HTERT RPE-1 (cell line): ENCODE data around the gene ACAN.

Experiments
- in situ Hi-C: fragments of 300-500 bp; cut with MboI; formaldehyde crosslinking; loops from 4 replicates; pipeline ENCODE4 v1.14.3; 2020; ENCODE audit warnings: low sequenced_read_pairs

The ACAN gene

DNA sequence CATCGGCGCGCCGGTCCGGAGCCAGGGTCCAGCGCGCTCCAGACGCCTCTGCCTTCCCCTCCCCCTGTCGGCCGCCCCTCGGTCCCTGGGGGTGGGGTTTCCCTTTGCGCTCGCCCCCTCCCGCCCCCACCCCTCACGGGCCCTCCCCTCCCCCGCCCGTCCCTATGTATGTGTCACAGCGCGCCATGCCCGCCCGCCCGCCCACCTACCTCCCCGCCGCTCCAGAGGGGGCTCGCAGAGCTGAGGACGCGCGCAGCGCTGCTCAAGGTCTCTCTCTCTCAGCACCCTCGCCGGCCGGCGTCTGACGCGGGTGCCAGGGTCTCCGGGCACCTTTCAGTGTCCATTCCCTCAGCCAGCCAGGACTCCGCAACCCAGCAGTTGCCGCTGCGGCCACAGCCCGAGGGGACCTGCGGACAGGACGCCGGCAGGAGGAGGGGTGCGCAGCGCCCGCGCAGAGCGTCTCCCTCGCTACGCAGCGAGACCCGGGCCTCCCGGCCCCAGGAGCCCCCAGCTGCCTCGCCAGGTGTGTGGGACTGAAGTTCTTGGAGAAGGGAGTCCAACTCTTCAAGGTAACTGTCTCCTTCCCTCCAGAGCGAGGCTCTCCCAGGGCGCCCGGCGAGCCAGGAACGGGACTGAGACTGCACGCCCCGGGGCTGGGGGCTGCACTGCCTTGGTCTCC is at the start of gene ACAN:
ACAN (plus strand) TSS at position 196 of the 679 bp plus-strand sequence. CDS start 32,771 bp downstream, outside the sequence.
- in situ Hi-C loops, result no loop called here

DNA sequence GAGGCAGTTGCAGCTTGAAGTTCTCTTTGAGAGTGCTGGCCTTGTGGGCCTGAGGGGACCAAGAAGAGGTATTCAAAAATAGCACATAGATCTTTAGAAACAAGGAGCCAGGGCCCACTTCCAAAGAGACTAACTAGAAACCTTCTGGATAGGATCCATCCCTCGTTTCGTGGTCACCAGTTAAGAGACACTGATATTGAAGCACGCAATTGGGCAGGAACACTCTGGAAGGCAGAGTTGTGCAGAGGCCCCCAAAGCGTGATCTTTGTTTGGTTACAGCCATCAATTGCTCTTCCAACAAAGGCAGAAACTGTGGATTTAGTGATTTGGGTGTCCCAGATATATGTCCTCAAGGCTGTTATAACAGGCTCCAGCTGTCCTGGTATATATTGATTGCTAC is 46.7 kb upstream of the ACAN start:
- in situ Hi-C loops, result no loop called here

DNA sequence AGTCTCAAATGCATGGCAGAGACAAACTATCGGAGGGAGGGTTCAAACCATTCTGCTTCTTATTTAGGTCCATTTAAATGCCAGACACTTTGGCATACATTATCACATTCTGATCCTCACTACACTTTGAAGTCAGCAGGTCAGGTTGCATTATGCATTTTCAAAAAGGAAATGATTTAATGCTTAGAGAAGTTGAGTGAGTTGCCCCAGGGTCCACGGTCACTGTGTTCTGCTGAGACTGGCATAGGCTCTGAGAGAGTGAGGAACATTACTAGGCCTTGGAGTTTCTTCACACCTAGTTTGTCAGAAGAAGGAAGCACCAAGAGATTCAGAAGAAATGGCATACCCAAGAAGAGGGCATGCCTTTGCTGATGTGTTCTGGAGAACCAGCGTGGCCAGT is 46.3 kb upstream of the ACAN start:
- in situ Hi-C loops, result no loop called here

DNA sequence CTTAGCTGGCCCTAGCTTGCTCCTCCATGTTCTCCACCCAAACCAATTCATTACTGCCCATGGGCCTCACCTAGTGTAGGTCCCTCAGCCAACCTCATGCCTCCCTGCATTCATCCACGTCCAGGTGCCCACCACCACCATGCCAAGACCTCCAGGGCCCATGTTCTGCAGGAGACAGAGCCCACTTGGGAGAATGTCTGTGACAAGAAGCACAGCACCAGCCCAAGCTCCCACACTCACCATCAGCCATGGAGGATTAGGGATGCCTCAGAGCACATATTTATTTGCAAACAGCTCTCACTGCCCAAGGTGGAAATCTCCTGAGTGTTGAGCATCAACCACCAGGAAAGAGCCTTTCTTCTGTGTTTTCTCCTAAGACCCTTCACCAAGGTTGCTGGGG is 43.4 kb upstream of the ACAN start:
- in situ Hi-C loops, result no loop called here

DNA sequence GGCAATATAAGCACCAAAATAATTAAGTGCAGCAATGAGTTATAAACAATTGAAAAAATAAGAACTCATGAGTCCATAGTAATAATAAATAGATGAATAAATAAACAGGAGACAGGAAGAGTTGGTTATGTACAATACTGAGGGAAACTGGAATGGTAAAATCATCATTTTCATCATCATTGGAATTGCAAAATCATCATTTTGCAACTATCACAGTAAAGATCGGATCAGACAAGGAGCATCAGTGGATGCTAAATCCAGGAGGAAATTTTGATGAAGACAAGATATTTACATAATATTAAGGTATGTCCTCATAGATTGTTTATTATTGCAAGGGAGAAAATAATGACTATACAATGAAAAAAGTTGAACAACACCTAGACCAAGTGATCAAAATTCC is 38.8 kb upstream of the ACAN start:
- in situ Hi-C loops, result no loop called here

DNA sequence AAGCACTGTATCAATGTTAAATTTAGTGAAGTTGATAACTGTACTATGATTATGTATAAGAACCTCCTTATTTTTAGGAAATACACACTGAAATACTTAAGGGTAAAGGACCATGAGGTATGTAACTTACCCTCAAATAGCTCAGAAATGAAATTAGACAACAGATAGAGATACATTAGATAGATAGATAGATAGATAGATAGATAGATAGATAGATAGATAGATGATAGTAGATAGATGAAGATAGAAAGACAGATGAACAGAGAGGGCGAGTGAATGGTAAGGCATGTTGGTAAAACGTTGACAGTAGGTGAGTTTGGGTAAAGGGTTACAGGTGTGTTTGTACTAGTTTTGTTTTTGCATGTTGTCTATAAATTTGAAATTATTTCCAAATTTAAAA is 38.0 kb upstream of the ACAN start:
- in situ Hi-C loops, result no loop called here

DNA sequence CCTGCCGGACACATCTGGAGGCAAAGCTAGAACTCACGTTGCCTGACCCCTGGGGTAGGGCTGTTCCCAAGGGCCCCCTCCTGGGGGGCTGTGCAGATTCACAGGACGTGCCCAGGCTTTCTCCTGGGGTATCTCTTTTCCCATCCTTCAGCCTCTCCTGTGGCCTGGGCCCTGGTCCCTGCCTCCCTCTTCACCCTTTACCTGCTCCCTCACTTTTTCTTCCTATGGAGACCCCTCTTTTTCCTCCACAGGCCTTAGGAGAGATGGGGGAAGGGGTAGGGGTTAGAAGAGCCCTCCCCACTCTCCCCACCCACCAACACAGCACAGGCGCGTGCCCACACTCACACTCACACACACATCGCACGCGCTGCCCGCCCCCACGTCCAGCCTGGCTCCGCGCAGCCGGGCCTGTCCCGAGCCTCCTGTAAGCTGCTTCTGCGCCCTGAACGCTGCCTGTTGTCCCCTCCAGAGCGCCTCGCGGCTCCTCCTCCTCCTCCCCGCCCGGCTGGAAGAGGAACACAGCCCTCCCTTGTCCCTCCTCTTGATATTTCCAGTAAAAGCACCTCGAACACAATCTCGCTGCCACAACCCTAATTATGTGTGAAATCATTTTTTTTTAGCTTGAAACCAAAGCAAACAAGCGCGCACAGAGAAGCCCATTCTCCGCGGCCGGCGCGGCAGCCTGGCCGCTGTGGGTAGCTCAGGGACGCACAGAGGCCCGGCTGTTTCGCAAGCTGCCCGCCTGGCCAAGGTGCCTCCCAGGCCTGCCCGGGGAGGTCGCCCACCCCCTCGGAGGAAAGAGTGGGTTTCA is 33.9 kb upstream of the ACAN start:
- in situ Hi-C loops, result no loop called here

DNA sequence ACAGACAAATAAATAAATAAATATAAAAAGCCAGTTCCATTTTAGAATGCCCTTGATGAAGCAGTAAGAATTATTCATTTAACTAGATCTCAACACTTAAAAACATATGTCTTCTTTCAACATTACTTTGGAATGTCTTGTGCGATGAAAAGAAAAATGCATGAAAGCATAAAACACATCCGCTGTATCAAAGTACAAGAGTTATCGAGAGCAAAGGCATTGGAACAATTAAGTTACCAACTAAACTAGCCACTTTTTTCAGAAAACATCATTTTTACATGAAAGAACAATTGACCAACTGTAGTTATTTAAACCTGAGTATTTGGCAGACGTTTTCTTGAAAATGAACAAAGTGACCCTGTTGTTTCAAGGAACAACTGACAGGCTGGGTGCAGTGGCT is 27.5 kb upstream of the ACAN start:
- in situ Hi-C loops, result no loop called here

DNA sequence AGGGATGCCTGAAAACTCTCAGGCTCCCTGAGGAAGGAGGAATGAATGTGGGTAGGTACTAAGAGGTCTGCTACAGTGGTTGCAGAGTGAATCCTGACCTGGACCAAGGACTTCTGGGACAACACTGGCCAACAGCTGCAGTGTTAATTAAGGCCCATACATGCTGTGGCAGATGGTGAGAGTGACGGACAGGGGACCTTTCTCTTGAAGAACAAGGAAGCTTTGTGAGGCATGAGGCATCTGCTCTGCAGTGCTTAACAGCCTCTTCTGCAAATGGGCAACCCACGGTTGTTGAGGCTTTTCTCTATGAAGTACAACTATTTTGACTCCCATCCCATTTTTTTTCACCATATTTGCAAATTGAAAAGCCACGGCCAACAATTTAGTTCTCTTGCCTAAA is 26.6 kb upstream of the ACAN start:
- in situ Hi-C loops, result no loop called here

DNA sequence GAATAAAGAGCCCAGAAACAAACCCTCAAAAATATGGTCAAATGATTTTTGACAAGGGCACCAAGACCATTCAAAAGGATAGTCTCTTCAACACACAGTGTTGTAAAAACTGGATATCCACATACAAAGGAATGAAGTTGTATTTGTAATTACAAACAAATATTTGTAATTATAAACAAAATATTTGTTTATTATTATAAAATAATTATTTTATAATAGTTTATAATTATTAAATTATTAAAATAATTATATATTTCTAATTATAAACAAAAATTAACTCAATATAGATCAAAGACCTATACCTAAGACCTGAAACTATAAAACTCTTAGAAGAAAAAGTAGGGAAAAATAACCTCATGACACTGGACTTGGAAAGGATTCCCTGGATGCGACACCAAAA is 23.3 kb upstream of the ACAN start:
- in situ Hi-C loops, result no loop called here

DNA sequence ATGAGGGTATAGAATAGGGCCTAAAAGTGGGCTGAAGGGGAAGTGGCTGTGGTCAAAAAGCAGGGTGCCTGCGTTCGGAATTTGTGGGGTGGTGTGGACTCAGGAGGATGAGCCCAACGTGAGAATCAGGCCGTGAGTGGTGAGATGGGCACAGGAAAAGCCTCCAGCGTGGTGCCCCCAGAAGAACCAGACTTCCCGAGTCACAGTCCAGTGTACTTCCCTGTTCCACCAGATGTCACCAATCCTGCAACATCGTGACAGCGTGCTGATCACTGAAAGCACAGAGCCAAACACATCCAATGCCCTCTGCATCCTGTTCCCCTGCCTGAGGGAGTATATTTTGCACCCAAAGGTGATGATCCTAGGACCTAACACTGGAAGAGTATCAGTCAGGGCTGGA is 20.8 kb upstream of the ACAN start:
- in situ Hi-C loops, result no loop called here

DNA sequence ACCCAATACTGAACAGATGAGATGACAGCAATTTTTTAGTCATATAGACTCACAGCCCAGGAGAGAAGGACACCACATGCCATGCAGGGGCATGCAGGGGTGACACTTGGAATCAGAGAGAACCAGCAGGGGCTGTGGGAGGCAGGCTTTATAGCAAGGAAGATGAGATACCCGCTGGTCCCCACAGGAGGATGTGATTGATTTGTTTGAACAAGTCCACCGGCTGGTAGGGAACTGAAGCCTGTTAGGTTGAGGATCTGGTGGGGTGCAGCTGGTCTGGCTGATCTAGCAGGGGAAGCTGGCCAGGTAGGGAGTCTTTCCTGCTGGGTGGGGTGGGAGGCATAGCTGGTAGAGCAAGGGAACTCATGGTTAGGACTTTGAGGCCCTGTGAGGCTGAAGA is 18.0 kb upstream of the ACAN start:
- in situ Hi-C loops, result no loop called here

DNA sequence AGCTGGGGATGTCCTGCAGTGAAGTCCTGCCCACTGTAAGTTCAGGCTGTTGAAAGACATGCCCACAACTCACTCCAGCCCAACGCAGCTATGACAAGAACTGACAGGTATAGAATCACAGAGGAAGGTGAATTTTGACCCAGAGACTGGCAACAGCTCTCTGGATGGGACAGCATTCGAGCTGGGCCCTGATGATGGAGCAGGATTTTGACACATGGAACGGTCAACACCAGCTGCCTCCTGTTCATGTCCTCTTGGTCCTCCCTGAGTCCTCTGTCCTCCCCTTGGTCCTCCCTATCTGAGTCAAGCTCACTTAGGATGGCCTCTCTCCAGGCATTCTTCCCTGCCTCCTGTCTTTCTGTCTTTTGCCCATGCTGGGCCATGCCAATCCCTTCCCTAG is 15.2 kb upstream of the ACAN start:
- in situ Hi-C loops, result no loop called here

DNA sequence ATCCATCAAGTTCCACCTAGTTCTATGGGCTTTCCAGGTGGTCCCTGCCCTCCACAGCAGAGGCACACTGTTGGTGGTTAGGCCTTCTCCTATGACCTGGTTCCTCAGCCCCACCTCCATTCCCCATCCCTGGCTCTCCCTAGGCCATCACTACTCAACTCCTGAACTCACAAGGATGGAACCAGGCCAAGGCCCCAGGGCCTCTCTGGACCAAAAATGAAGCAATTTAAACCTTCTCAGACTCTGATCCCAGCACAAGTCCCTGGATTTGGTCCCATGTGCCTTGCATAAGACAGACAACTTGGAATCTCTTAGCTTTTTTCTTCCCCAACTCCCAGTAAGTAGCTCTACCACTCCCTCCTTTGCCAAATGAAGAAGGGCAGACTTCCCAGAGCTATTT is 14.4 kb upstream of the ACAN start:
- in situ Hi-C loops, result no loop called here

DNA sequence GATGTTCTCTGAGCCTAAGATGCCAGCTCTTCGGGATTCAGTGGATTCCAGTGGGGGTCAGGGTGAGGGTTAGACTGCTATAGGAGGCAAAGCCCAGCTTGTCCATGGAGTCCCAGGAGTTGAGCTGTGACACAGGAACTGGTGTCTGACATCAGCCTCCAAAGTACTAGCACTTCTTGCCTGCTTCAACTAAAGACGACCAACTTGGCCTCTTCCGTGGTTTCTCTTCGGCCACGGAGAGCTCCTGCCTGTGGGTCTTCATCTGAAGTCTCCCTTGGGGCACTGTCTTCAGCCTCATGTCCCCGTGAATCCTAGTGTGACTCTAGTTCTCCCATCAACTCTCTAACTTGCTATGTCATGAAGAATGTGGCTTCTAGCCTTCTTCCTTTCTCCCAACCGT is 12.8 kb upstream of the ACAN start:
- in situ Hi-C loops, result no loop called here

DNA sequence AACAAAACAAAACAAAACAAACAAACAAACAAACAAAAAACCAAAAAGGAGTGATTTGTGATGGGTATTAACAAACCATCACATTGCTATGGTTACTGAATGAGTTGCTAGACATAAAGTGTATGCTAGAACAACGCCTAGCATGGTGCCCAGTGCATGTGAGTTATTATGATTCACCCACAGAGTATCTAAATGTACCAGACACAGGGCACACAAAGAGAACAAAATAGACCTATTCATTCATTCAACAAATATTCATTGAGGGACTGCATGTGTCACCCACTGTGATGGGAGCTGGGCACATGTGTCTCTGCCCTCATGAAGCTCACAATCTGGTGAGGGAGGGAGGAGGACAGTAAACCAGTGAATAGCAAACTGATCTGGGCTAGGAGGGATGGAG is 11.6 kb upstream of the ACAN start:
- in situ Hi-C loops, result no loop called here

DNA sequence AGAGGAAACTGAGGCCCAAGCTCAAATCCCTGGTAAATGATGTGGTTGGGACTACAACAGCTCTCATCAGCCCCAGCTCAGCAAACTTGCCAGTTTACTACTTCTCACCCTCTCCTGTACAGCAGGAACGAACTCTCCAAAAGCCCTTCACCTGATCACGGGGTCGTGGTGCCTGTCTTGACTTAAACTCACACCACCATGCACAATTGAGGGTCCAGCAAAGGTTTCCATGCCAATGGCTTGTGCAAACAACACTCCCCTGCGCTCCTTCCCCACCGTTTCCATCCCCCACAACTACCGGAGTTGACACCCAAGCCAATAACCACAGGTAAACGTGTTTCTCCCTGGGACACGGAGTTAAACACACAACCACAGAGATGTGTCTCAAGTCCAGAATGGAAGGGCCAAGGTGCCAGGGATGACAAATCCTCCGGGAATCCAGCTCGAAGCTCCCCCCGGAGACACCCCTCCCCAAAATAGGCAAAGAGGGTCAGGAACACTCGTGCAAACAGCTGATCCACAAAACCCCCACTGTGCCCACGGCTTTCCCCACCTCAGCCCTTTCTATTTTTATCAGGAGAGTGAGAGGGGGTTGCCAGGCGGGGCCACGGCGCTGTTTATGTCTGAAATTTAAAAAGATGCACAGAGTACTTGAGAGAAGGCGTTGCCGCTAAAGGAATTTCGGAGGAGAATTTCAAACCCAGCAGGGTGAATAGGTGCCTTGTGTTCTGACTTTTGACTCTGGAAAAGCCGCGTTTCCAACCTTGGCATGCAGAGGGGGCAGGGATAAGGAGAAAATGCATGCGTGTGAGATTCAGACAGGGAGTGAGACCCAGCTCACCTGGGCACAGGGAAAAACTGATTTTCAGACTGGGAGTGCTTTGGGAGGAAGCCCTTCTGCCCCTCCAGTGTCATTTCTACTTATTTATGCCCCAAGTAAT is 10.6 kb upstream of the ACAN start:
- in situ Hi-C loops, result no loop called here

DNA sequence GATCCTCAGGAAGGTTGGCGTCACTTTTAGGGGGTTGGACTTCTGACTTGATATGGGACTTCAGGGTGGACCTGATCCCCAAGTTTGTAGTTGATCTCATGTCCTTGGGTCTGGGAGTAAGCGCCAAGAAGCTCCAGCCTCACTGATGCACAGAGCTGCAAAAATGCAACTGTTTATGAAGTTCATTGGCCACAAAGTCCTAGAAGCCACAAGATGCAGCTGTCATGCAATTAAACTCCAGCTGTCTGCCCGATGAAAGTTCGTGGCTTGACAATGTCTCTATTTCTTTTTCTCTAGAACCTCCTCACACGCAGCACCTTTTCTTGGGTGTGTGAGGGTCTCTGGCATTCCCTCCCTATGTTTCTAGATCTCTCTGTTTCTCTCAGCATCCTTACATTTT is 9.2 kb upstream of the ACAN start:
- in situ Hi-C loops, result no loop called here

DNA sequence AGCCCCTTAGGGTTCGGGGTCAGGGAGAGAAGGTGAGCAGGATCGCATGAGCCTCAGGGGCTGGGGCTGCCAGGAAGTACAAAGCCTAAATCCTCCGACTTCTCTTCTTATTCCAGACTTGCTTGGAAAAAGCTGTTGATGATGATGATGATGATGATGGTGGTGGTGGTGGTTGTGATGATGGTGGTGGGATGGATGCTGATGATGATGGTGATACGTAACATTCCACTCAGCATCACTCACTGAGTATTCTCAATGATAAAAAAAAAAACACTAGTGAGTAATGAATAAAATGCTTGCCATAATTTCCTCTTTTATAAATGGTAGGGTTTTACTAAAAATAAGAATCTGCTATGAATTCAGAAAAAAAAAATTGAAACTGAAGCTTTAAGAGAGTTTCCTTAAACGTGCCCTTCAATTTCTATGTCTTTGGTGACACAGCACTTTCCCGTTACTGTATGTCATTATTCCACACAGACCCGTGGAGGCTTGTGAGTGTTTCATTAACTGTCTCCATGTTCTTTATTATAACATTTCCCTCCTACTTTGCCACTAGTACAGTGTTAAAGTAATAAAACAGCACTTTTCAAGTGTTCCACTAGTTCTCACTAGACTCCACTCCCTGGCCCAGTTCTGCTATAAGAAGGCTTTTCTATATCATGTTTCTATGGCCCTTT is 5.4 kb upstream of the ACAN start:
- in situ Hi-C loops, result no loop called here

DNA sequence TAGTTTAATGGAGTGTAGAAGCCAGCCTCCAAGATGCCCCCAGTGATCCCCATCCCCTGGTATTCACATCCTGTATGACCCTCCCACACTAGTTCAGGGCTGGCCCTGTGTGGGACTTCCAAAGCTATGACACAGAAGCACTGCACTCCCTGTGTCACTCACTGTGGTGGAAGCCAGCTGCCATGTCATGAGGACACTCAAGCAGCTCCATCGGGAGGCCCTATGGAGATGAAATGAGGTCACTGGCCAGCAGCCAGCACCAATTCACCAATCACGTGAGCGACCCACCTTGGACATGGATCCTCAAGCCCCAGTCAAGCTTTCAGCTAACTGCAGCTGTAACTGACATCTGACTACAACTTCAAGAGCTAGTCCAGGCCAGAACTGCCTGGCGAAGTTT is 3.9 kb upstream of the ACAN start:
- in situ Hi-C loops, result no loop called here

DNA sequence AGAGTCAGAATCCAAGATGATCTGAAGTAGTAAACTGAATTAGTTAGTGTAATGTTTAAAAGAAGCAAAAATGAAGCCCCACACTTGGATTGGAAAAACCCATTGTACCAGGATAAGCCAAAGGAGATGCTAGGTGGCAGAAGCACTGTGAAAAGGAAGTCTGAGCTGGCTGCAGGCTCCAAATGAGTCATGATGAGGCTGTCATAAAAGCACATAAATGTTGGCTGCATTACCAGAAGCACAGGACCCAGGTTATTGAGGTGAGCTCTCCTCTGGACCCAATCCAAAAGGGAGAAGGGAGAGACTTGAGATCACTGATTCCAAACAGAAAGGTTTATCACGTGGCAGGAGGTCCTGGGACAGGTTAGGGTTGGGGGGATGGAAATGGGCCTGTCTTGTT is 3.2 kb upstream of the ACAN start:
- in situ Hi-C loops, result no loop called here
